HG03354 (cell line): Measurements from ENCODE around the gene CORO1C.
"Not testable (repeated sequence)": the region's sequence is repeated elsewhere in the genome, so short reads cannot be mapped to it uniquely, and the experiment has no call there.

ENCODE experiments used
- ATAC-seq: cut with Tn5 transposase; IDR thresholded peaks from one replicate; pipeline ENCODE4 v1.9.1; 2021; ENCODE audit warnings: mild to moderate bottlenecking; ENCODE audit not compliant: unreplicated experiment, poor library complexity, severe bottlenecking

Gene CORO1C

GRCh38 chr12:108641446-108642268 lies 89.7 kb downstream of the CORO1C start:
- no peak for ATAC-seq

DNA sequence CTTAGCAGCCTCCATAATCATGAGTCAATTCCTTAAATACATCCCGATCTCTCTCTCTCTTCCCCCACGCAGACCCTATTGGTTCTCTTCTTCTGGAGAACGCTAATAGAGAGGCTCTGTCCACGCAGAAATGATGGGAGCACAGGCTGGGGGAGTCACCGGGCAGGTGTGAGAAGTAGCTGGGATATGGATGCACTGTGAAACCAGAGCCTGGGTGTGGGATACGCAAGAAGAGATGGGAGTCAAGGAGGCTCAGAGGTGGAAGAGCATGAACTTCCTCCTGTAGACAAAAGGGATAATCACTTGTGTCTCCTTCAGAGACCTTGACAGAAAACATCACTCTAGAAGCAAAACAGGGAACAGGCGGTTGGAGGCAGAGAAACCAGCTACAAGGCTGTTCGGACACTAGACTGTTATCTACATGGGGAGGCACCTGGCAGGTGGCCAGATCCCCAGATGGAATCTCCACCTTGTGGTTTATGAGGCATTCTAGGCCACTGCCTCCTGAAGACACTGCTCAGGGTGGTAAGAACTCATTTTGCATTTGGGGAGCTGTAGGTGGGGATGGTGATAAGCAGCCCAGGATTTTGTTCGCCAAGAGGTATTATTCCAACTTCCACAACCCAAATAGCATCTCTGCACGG lies 90.4 kb downstream of the CORO1C start:
- ATAC-seq: no peak

DNA sequence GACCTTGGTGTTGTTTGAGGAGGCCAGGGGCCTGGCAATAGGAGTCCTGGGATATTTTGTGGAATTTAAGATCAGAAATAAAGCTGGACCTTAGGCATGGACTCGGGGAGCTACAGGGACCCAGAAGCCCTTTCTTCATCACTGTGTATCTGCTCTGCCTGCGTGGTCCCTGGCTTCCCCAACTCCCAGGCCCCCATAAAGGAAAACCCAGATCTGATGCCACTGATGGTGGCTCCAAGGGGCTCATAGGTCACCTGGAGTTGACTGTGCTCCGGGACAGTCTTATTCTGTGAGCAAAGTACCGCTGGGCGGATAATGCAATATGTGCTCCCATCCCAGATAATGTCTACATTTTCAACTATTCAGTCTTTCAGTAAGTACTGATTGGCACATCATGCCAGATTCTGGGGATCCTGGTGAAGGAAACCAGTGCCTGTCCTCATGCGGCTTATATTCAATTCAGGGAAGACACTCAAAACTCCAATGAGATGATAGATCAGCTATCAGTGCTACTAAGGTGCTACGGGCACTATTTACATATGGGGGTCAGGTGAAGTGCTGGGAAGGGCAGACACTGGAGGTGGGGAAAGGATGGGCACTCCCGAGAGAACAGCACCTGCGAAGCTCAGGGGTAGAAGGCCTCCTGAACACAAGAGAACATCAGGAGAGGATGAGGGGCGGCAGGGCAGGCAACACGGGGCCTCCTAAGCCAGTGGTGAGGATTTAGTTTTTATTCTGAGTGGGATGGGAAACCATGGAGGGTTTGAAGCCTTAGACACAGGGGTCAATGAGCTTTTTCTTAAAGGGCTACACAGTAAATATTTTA lies 92.1 kb downstream of the CORO1C start:
- no peak for ATAC-seq

DNA sequence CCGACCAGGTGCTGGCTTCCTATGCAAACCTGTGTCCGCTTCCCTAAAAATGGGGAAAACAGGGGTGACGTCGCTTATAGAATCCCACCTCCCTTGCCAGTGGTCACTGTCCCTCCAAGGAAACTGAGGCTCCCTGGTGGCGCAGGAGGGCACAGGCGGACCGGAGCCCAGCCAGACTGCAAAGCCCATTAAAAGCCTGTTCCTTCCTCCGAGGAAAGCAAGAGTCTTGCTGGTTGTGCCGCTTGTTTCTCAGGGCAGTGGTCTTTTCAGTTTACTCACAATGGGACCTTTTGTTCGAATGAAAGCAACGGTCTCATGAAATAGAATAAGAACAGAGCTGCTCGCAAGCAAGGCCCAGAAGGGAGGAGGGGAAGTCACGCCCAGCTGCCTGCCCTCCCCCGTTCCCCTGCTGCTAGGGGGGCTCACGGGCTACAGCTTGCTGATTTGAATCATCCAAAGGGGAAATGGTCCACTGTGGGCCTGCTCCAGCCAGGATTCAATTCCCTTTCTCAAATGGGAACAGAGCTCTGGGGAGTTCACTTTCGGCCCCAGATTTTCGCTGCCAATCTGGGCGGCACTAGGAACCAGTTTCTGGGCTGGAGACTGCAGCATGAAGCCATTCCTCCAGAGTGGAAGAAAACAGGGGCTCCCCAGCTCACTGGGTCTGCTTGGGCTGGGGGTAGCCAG lies 93.0 kb downstream of the CORO1C start:
- no peak for ATAC-seq

GRCh38 chr12:108637222-108637971 lies 93.9 kb downstream of the CORO1C start:
- no peak for ATAC-seq

- no peak for ATAC-seq
These were observed 95.1 kb downstream of the CORO1C start for GRCh38 chr12:108635997-108636808.

- peak; percentile 61 for ATAC-seq
These were observed 95.9 kb downstream of the CORO1C start for GRCh38 chr12:108635201-108635996.

DNA sequence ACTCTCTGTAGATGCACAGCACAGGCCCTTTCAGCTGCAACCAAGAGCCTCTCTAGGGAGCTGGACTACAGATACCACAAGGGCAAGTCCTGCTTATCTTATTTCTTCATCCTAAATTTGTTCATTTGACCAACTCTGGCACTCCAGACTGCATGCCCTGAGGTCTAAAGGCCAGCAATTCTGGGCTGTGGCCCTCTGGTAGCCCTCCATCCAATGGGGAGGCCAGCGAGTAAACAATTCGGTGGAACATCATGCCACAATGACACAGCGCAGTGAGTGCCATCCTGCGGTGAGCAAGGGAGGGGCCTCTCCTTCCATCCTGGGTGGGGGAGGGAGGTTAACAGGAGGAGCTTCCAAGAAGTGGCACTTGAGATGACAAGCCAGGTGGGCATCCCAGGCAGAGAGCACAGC lies 97.0 kb downstream of the CORO1C start:
- ATAC-seq: no peak

- peak; percentile 48 for ATAC-seq
These were observed 97.6 kb downstream of the CORO1C start, which contains the start of gene SELPLG for GRCh38 chr12:108633534-108634248. Gene SELPLG (minus strand): TSS chr12:108633894. CDS start chr12:108624307, 9,587 bp downstream.

DNA sequence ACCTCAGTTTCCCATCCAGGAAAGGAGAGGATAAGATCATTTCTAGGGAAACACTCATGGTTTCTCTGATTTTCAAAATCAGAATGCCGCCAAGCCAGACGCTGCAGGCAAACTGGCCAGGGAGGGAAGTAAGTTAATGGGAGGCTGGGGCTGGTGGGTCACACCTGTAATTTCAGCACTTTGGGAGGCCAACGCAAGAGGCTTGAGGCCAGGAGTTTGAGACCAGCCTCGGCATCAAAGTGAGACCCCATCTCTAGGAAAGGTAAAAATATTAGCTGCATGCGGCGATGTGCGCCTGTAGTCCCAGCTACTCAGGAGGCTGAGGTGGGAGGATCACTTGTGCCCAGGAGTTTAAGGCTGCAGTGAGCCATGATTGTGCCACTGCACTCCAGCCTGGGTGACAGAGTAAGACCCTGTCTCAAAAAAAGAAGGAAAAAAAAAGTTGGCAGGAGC lies 98.2 kb downstream of the CORO1C start:
- no peak for ATAC-seq

GRCh38 chr12:108631261-108631660 lies 100.1 kb downstream of the CORO1C start:
- ATAC-seq: not testable (repeated sequence)

DNA sequence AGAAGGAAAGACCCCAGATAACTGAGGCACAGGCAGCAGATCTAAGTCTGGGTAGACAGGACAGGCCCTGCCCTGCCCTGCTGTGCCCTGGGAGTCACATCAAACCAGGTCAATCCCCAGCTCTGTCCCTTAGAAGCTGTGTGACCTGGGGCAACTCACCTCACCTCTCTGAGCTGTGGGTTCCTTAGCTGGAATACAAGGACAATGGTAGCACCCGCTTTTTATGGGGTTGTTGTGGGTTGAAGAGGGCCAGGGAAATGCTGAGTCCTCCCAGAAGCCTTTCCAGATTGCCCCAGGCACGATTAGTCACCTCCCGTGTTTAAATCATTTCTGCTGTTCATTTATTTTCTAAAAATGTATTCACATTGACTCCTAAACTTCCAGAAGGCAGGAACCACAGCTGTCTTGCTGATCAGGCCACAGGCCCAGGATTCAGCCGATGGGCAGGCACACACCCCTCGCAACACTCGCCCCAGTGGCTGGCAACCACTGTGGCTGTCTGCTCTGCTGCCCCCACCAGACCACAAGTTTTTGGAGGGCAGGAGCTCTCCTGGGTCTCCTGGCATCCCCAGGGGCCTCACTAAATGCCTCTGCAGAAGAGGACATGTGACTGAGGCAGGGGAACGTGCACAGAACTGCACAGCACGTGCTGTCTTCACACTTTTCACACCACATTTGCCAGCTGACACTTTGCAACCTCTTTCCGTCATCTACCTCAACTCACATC lies 100.7 kb downstream of the CORO1C start:
- no peak for ATAC-seq

DNA sequence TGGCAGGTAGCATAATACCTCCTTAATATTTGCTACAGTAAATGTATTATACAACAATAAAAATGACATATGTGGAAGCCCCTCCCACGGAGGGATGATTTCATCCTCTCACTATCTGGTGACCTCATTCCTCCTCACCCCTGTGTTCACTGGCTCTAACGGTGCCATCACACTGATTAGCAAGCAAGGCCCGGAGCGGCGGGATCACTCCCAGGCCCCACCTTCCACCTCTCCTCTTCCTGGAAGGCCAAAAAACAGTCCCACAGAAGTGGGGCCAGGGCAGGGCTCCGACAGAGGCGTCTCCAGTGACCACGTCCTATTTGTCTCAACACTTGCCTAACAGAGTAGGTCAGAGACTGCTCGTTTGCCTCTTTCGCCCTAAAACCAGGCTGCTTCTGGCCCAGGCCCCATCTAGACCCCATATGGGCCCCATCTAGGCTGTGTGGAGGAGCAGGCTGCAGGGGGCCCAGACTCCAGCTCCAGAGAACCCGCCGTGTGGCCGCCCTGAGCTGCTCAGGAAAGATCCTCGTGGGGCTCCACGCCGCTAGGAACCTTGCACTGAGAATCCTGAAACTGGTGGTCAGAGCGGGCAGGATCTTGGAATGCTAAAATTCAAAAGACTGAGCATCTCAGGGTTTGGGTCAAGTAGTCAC lies 101.4 kb downstream of the CORO1C start:
- ATAC-seq: no peak

DNA sequence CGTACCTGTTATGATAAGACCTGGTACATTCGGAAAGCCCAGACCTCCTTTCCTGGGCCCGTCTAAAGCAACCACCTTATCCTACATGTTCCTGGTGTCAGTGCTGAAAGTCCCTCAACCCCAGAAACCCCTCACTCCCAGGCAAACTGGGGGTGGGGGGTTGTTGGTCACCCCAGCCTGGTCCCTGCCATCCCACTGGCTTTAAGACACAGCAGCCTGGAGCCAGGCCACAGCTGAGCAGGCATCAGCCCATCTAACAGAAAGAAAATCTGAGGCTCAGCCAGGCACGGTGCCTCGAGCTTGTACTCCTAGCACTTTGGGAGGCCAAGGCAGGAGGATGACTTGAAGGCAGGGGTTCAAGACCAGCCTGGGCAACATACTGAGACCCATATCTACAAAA lies 102.2 kb downstream of the CORO1C start:
- no peak for ATAC-seq

DNA sequence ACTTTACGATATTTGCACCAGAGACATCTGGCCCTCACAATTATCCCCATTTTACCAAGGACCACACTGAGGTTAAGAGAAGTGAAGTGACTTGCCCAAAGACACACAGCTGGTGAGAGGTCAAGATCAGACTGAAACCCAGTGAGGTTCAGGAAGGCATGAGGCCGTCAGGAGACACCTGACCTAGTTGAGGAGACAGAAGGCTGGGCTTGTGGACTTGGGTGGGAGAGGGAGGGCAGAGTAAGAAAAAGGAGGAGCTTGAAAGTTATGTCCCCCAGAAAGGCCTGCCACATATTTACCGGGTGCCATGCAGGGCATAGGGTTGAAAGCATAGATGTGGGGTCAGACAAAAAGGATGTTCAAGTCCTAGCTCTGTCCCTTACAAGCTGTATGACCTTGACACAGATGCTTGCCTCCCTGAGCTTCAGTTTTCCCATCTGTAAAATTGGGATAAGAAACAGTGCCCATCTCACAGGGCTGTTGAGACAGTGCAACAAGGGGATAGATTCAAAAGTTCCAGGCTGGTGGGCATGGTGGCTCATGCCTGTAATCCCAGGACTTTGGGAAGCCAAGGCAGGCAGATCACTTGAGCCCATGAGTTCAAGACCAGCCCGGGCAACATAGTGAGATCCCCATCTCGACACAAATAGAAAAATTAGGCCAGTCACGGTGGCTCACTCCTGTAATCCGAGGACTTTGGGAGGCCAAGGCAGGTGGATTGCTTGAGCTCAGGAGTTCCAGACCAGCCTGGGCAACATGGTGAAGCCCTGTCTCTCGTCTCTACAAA lies 104.0 kb downstream of the CORO1C start:
- ATAC-seq: no peak
